UCSD-AML1 (cell line): ENCODE results near the gene BAIAP2.
A peak's percentile ranks its signal among the peaks of the same experiment; 100 is the strongest.
"Not testable (repeated sequence)": the region's sequence is repeated elsewhere in the genome, so short reads cannot be mapped to it uniquely, and the experiment has no call there.

Experiments
- DNase-seq: peaks from one replicate; lab custom pipeline; 2025; ENCODE audit not compliant: unreplicated experiment; lab: John Stamatoyannopoulos, UW

BAIAP2 gene

GRCh38 chr17:81135505-81136278 is 100.7 kb downstream of the BAIAP2 start:
- DNase-seq: no peak

GRCh38 chr17:81136366-81136765 is 101.4 kb downstream of the BAIAP2 start:
- no peak for DNase-seq

GRCh38 chr17:81137248-81137647 is 102.3 kb downstream of the BAIAP2 start:
- no peak for DNase-seq

GRCh38 chr17:81138083-81138482 is 103.1 kb downstream of the BAIAP2 start:
- no peak for DNase-seq

- no peak for DNase-seq
Observed at GRCh38 chr17:81138500-81138899, 103.5 kb downstream of the BAIAP2 start.

GRCh38 chr17:81139428-81139827 is 104.5 kb downstream of the BAIAP2 start:
- no peak for DNase-seq

- DNase-seq: no peak
Observed at GRCh38 chr17:81140018-81140417, 105.1 kb downstream of the BAIAP2 start.

GRCh38 chr17:81140695-81141094 is 105.7 kb downstream of the BAIAP2 start:
- DNase-seq: no peak

- DNase-seq: peak; percentile 85
Observed at GRCh38 chr17:81142301-81143199, 107.6 kb downstream of the BAIAP2 start.

GRCh38 chr17:81143200-81143527 is 108.2 kb downstream of the BAIAP2 start:
- DNase-seq: no peak

GRCh38 chr17:81143717-81144422 is 108.9 kb downstream of the BAIAP2 start:
- no peak for DNase-seq

GRCh38 chr17:81144423-81144781 is 109.5 kb downstream of the BAIAP2 start:
- DNase-seq: no peak

- DNase-seq: not testable (repeated sequence)
Observed at GRCh38 chr17:81146208-81146607, 111.3 kb downstream of the BAIAP2 start.

GRCh38 chr17:81147701-81148100 is 112.8 kb downstream of the BAIAP2 start:
- no peak for DNase-seq

GRCh38 chr17:81148571-81148970 is 113.6 kb downstream of the BAIAP2 start:
- DNase-seq: no peak

GRCh38 chr17:81148986-81149533 is 114.1 kb downstream of the BAIAP2 start:
- no peak for DNase-seq

GRCh38 chr17:81150377-81151077 is 115.6 kb downstream of the BAIAP2 start:
- peak; percentile 29 for DNase-seq

GRCh38 chr17:81151278-81151677 is 116.3 kb downstream of the BAIAP2 start:
- DNase-seq: no peak

- no peak for DNase-seq
Observed at GRCh38 chr17:81152288-81152828, 117.4 kb downstream of the BAIAP2 start.

GRCh38 chr17:81153340-81153803 is 118.4 kb downstream of the BAIAP2 start:
- no peak for DNase-seq
